ENCODE data around the gene TPRN. TPM values are rescaled to one million over a fixed set of nuclear protein-coding genes. Genes with fewer than 3 reads are reported as not detected.

TPRN gene
- total RNA-seq, 1 donor from 2014 or later = 19.7 TPM

GRCh38 chr9:137161558-137162486 is 38.7 kb downstream of the TPRN start:
- TF ChIP-seq CTCF (IDR thresholded peaks at IDR 0.05) = no peak
- peaks cover 5% of the 10 kb centered on the region for H3K4me1 Mint-ChIP-seq (ENCODE audit: low read depth)
- H3K9me3 Mint-ChIP-seq (ENCODE audit: low read depth) = no peaks in the 10 kb centered on the region
- H3K36me3 Mint-ChIP-seq (ENCODE audit: low read depth) = no peaks in the 10 kb centered on the region
- H3K27me3 Mint-ChIP-seq (ENCODE audit: low read depth) = peaks cover 50% of the 10 kb centered on the region
- H3K4me3 Mint-ChIP-seq (ENCODE audit: unreplicated experiment) = no peak overlapping the region
- no peak overlapping the region for H3K27ac Mint-ChIP-seq (ENCODE audit: unreplicated experiment)
- no peak for DNase-seq (ENCODE audit: low spot score)

GRCh38 chr9:137160716-137161557 is 39.6 kb downstream of the TPRN start:
- Mint-ChIP-seq H3K27me3 (ENCODE audit: low read depth) (peaks cover 45% of the 10 kb centered on the region), H3K36me3 (ENCODE audit: low read depth) (no peaks in the 10 kb centered on the region), H3K9me3 (ENCODE audit: low read depth) (no peaks in the 10 kb centered on the region), H3K27ac (ENCODE audit: unreplicated experiment) (no peak overlapping the region), H3K4me1 (ENCODE audit: low read depth) (peaks cover 5% of the 10 kb centered on the region), H3K4me3 (ENCODE audit: unreplicated experiment) (no peak overlapping the region)
- no peak for DNase-seq (ENCODE audit: low spot score)
- no peak for TF ChIP-seq CTCF (IDR thresholded peaks at IDR 0.05)

GRCh38 chr9:137160054-137160425 is 40.5 kb downstream of the TPRN start:
- Mint-ChIP-seq H3K27ac (ENCODE audit: unreplicated experiment) (no peak overlapping the region), H3K27me3 (ENCODE audit: low read depth) (peaks cover 39% of the 10 kb centered on the region), H3K36me3 (ENCODE audit: low read depth) (no peaks in the 10 kb centered on the region), H3K9me3 (ENCODE audit: low read depth) (no peaks in the 10 kb centered on the region), H3K4me1 (ENCODE audit: low read depth) (peaks cover 5% of the 10 kb centered on the region), H3K4me3 (ENCODE audit: unreplicated experiment) (no peak overlapping the region)
- no peak for DNase-seq (ENCODE audit: low spot score)
- TF ChIP-seq CTCF (IDR thresholded peaks at IDR 0.05) = no peak

GRCh38 chr9:137159105-137160053 is 41.2 kb downstream of the TPRN start:
- no peak overlapping the region for H3K4me3 Mint-ChIP-seq (ENCODE audit: unreplicated experiment)
- H3K9me3 Mint-ChIP-seq (ENCODE audit: low read depth) = no peaks in the 10 kb centered on the region
- H3K4me1 Mint-ChIP-seq (ENCODE audit: low read depth) = peaks cover 5% of the 10 kb centered on the region
- no peaks in the 10 kb centered on the region for H3K36me3 Mint-ChIP-seq (ENCODE audit: low read depth)
- H3K27ac Mint-ChIP-seq (ENCODE audit: unreplicated experiment) = no peak overlapping the region
- DNase-seq (ENCODE audit: low spot score) = no peak
- TF ChIP-seq CTCF (IDR thresholded peaks at IDR 0.05) = no peak
- H3K27me3 Mint-ChIP-seq (ENCODE audit: low read depth) = peaks cover 35% of the 10 kb centered on the region
